ENCODE measurements around the gene CNN3.

GRCh38 chr1:94949681-94950661 lies 23.1 kb upstream of the CNN3 start:
- TF ChIP-seq, protein P1, sequence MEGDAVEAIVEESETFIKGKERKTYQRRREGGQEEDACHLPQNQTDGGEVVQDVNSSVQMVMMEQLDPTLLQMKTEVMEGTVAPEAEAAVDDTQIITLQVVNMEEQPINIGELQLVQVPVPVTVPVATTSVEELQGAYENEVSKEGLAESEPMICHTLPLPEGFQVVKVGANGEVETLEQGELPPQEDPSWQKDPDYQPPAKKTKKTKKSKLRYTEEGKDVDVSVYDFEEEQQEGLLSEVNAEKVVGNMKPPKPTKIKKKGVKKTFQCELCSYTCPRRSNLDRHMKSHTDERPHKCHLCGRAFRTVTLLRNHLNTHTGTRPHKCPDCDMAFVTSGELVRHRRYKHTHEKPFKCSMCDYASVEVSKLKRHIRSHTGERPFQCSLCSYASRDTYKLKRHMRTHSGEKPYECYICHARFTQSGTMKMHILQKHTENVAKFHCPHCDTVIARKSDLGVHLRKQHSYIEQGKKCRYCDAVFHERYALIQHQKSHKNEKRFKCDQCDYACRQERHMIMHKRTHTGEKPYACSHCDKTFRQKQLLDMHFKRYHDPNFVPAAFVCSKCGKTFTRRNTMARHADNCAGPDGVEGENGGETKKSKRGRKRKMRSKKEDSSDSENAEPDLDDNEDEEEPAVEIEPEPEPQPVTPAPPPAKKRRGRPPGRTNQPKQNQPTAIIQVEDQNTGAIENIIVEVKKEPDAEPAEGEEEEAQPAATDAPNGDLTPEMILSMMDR (IDR thresholded peaks at IDR 0.05), result no peak
- TF ChIP-seq POLR2A (IDR thresholded peaks at IDR 0.05), result no peak
